Stimulated activated CD4-positive, alpha-beta T cell treated with anti-CD3 and anti-CD28 coated beads, Interleukin-15, amount 100 ng/mL, for 48 hours (primary cell): ENCODE data around the gene SUN5.

Source experiments
- DNase-seq, 2 donors: peaks; one replicate each; pipeline ENCODE4 v3.0.0-alpha.2; 2020; ENCODE audit warnings: low read depth in 2 of 2

SUN5 gene

GRCh38 chr20:33014336-33015113, 10.3 kb upstream of the SUN5 start:
- DNase-seq = no peak

GRCh38 chr20:33013701-33014326, 9.6 kb upstream of the SUN5 start:
- no peak for DNase-seq

GRCh38 chr20:33012327-33013189, 8.3 kb upstream of the SUN5 start:
- DNase-seq = no peak

GRCh38 chr20:33010674-33011449, 6.6 kb upstream of the SUN5 start:
- DNase-seq = no peak

DNA sequence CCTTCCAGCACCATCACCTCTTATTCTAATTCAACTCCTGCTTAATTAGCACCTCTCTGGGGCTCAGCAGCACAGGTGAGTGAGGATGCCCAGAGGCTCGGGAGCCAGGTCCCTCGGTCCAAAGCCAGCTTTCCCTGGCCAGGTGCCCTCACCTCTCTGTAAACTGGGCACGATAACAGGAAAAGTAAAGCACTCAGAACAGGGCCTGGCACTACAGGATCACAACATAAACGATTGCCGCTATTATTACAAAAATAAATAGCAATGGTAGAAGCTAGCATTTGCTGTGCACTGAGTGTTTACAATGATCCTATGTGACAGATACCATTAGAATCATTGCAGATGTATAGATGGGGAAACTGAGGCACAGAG, 5.9 kb upstream of the SUN5 start:
- no peak for DNase-seq

DNA sequence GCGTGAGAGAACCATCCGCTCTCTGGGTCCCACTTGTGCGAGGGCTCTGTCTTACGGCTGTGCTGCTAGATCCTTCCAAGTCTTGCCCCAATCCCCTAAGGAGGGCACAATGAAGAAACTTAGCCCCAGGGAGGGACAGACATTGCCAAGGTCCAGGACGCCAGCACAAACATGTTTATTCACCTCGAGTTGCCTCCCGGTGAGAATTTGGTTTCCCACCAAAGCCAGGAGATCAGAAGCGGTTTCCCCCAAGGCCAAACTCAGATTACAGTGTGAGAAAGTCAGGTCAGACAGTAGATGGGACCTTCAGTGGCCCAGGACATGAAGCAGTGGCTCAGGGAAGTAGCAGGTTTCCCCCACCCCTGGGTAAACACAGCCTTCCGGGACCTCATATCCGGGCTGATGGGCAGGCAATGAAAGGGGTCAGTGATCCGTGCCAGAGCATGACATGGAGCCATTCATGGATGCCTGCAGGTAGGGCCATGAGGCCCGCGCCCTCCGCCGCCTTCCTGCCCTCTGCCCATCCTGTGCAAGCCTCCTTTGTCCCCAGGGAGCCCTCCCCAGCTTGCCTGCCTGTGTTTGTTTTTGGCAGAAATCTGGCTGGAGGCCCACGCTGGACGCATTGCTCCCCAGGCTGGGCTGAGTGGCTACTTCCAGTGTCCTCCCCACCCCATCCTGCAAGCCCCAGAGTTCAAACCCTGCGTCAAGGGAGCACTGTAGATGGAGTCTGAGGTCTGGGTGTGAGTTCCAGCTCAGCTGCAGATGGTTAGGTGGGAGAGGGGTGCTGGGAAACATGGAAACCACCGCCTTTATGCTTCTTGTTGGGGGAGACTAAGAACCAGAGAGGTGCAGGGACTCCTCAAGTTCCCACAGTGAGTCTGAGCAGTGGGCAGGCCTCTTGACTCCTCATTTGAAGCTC, 5.2 kb upstream of the SUN5 start:
- no peak for DNase-seq

DNA sequence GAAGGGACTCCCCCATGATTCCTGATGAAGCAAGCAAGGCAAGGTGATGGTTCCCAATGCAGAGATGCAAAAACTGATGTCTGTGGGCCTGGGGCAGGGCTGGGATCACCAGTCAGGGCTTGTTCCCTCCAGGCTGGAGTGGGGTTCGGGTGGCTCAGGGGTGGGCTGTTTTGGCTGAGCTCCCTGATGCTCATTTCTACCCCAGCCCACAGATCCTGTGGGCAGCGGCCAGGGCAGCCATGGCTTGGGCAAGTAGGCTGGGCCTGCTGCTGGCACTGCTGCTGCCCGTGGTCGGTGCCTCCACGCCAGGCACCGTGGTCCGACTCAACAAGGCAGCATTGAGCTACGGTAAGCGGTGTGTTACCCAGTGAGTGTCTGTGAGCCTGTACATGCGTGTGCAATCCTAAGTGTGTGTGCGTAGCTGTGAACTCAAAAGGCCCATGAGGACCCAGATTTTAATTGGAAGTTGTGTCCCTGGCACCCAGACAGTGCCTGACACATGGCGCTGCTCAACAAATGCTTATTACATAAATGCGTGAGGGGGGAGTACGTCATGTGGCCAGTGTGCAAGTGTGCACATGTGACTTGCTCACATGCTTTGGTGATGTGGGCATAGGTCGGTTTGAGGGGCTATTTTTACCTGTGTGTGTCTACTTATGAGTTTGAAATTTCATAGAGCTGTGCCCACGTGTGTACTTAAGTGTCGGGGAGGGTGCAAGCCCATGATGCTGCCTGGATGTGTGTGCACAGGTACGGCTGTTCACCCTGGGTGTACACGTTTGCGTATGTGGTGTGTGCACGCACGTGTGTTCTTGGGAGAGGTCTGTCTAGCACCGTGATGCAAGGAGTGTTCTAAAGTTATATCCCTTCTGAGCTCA, 4.3 kb upstream of the SUN5 start:
- no peak for DNase-seq

GRCh38 chr20:33007376-33008335, 3.4 kb upstream of the SUN5 start, which contains the start of gene BPIFB2:
BPIFB2 (plus strand) TSS chr20:33007704; CDS start chr20:33008575, 871 bp downstream.
- DNase-seq = no peak

- no peak for DNase-seq
Observed at GRCh38 chr20:33006776-33007375, 2.6 kb upstream of the SUN5 start.

DNA sequence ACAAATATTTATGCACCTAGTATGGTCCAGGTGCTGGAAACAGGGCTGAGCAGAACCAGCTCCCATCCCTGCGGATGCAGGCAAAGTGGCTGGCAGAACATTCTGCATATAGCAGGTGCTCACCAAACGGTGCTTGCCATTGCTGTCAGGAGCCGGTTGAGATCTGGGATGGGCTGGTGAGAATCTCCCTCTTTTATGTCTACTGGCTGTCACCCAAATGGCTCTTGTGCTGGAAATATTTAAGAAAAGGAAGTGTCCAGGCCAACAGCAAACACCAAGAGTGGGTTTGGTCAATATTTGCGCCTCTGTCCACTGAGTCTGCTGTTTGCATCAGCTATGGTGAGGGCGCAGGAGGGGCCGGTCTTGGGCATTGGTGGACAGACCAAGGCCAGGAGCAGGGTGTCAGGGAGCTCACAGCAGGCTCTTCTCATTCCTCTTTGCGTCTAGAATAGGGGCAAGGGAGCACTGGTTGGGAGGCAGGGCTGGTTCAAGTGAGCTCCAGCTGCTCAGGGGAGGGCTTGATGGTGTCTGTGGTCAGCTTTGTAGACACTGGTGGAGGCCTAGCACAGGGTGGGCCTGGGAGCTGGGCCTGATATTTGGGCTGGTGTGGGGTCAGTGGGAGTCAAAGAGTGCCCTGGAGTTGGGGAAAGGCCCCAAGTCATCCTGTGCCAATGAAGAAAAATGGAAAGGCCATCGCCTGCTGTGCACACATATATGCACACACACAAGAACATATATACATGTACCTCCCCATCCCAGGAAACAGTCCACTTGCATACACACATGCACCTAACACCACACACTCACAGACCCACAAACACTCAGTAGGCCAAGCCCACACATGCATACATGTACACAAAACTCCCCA, 1.9 kb upstream of the SUN5 start:
- DNase-seq = no peak

- DNase-seq = peak in 1 of 2 donors; percentile 36
Observed at GRCh38 chr20:33005132-33005566, 916 bp upstream of the SUN5 start.

- DNase-seq = no peak
Observed at GRCh38 chr20:33002087-33002808, 2.0 kb downstream of the SUN5 start.

GRCh38 chr20:33000802-33001466, 3.3 kb downstream of the SUN5 start:
- DNase-seq = no peak

DNA sequence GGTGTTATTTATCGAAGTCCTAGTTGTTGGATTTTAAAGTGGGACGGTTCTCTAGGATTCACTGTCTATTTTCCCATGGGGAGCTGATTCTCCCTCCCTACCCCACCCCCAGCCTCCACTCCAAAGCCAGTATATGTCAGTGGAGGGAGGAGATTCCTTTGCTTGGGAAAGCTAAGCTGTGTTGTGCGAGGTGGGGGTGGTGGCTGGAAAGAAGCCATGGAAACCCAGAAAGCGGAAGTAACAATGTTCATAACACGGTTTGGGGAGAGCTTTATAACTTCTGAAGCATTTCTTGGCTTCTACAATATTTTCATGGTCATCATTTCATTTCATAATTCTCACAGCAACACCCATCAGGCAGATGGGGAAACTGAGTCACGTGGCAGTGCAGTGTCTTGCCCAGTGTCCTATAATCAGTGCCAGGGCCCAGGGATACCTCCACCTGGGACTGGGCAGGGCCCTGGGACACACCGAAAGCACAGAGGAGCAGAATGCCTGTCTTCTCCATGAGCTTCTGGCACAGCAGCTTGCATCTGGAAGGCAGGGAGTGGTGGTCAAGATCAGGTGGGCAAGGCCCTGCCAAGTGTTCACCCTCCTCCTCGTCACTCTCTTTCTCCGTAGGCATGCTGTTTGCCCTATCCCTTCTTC, 4.5 kb downstream of the SUN5 start:
- no peak for DNase-seq

DNA sequence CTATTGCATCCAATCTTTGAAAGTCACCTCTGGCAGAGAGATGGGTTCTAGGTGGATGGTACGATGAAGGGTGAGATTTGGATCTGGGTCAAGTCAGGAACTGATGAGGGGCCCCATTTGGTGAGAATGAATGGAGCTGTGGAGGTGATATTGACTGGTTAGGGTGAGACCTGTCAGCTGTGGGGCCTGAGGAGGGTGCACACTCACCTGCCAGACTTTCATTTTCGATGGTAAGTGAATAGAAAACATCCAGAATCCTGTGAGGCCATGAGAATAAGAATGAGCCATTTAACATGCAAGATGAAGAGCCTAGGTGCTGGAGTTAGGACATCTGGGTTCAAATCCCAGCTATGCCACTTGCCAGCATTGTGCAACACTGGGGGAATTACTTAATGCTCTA, 6.8 kb downstream of the SUN5 start:
- DNase-seq = no peak
